GM19025 (cell line): Measurements from ENCODE around the gene KCNMA1.

Source experiments
- ATAC-seq: cut with Tn5 transposase; IDR thresholded peaks from one replicate; pipeline ENCODE4 v1.9.1; 2021; ENCODE audit warnings: mild to moderate bottlenecking, low read depth, moderate library complexity; ENCODE audit not compliant: unreplicated experiment

Gene KCNMA1

GRCh38 chr10:77563638-77564270 is 73.9 kb downstream of the KCNMA1 start:
- ATAC-seq, result no peak

- ATAC-seq, result no peak
Observed at GRCh38 chr10:77562742-77563141, 74.9 kb downstream of the KCNMA1 start.

DNA sequence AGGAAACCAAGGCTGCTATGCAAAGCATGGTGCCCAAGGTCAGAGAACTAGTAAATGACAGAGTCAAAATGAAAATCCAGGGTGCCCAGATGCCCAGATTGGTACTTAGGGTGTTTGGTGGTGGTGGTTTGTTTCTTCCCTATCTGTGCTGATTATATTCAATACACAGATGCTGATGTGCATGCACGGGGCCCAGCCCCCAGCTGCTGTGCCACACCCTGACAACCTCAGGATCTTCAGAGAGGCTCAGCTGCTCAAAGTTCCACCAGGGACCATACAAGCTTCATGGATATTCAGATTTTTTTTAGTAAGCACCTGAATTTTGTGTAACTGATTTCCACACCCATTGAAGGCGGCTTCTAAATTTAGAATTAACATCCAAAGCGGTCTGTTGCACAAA is 75.6 kb downstream of the KCNMA1 start:
- ATAC-seq, result no peak

- no peak for ATAC-seq
Observed at GRCh38 chr10:77560471-77560870, 77.1 kb downstream of the KCNMA1 start.

DNA sequence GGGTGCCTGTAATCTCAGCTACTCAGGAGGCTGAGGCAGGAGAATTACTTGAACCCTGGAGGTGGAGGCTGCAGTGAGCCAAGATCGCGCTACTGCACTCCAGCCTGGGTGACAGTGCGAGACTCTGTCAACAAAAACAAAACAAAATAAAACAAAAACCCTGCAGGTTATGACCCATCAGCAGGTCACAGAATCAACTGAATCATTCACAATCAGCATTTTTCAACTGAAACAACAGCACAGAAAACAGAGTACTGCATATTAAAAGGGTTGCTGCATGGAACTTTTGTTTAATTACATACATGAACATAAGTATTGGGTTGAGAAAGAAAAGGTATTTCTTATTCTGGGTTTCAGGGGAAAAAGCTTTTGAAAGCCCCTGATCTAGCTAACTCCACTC is 77.6 kb downstream of the KCNMA1 start:
- no peak for ATAC-seq

DNA sequence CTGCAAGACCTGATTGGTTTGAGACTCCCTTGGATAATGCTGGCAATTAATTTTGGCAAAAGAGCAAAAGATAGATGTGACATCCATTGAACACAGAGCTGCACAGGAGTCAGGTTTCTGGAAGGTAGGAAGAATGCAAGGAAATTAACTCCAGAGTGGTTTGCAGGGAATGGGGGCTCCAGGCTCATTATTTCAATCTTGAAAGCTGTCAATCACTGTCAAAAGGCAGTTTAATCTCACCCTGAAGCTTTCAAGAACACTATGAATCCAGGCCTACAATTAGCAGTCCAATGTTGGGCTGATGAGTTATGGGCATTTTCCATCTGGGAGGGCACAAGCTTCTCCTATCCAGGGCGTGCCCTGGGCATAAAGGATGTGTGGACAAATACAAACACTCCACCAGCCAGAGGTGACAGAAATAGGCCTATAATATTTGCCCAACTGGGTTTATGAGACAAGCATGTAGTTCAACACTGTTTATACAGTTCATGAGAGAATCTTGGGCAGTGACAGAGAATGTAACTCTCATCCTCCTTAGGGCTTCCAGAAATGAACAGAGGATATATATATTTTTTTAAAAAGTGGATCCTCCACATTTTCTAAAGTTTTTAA is 80.5 kb downstream of the KCNMA1 start:
- ATAC-seq, result no peak

DNA sequence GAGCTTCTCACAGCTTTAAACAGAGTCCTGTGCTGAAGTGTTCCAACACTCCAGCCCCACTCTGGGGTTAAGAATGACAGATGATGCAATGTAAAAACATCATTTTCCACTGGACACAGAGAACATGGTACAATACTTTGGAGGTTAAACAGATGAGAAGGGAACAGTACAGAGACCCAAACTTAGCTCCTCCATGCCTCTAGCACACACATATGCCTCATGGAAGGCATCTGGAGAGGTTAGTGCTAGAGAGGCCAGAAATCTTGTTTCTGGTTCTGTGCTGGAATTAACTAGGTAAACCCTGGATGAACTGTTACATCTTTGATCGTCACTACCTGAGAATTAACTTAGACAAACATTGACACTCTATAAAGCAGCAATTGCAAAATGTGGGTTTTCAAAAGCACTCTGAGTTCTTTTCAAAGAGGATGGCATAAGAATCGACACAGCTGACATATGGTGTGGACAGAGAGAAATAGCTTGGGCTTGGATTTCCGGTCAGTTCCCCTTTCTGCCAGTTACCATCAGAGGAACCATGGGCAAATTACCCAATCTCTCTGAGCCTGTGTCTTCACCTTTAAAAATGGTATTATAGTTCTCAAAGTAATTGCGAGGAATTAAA is 81.9 kb downstream of the KCNMA1 start:
- ATAC-seq, result no peak

DNA sequence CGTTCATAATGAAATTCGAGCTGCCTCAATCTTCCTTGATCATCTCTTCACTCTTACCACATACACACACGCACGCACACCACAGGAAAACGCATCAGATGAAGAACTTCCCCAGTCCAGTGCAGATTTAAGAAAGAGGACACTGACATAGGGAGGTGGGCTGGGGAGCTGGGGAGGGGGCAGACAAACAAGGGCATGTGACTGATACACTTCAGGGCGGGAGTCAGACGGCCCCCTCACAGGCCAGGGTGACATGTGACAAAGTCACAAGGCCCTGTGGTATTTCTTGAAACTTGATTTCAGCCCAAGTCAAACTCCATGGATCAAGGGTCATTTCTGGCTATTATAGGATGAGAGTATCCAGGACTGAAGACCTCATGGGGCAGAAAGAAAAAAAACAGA is 82.6 kb downstream of the KCNMA1 start:
- ATAC-seq, result no peak

GRCh38 chr10:77553966-77554365 is 83.6 kb downstream of the KCNMA1 start:
- no peak for ATAC-seq

- no peak for ATAC-seq
Observed at GRCh38 chr10:77553311-77553710, 84.3 kb downstream of the KCNMA1 start.

GRCh38 chr10:77552252-77552651 is 85.4 kb downstream of the KCNMA1 start:
- no peak for ATAC-seq

- no peak for ATAC-seq
Observed at GRCh38 chr10:77550378-77550777, 87.2 kb downstream of the KCNMA1 start.

- ATAC-seq, result no peak
Observed at GRCh38 chr10:77548671-77549070, 88.9 kb downstream of the KCNMA1 start.

GRCh38 chr10:77548157-77548556 is 89.5 kb downstream of the KCNMA1 start:
- no peak for ATAC-seq

DNA sequence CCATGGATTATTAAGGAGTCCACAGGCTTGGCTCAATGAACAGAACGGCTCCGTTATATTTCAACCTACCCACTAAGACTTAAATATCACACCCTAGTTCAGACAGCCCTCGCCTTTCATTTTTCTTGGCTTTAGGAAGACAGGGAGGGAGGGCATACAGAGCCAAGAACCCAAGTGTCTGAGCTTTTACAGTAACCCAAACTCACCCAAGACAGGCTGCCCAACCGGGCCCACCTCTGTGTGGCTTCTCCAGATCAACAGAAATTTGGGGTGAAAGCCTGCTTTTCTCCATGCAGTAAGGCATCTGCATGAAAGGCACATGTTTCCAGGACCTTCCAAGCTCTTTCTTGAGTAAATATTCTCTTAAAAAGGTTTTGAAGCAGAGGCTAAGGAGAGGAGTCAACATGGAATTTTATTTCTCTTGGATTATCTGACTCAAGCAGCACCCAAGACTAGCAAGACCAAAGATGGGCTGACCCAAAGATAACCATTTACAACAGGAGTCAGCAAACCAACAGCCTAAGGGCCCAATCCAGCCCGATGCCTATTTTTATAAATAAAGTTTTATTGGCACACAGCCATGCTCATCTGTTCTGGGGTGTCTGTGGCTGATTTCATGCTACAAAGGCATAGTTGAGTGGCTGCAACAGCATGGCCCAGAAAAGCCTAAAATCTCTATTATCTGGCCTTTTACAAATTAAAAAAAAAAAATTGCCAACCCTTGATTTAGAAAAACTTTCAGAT is 90.1 kb downstream of the KCNMA1 start:
- ATAC-seq, result no peak

- ATAC-seq, result no peak
Observed at GRCh38 chr10:77546042-77546441, 91.6 kb downstream of the KCNMA1 start.

GRCh38 chr10:77545585-77545984 is 92.0 kb downstream of the KCNMA1 start:
- no peak for ATAC-seq

DNA sequence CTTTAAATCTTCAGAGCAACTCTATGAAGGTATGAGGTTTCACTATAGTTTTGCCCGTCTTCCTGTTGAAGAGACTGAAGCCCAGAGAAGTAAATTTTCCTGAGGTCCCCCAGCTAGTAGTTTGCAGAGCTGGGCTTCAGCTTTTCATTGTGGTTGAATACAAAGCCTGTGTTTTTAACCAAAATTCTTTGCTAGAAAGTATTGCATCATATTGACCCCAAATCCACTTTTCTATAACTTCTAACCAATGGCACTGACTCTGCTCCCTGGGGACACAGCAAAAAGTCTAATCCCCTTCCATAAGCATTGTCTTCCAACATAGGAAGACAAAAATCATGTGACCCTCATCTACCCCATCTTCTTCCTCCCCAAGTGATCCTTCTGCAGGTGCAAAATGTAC is 93.0 kb downstream of the KCNMA1 start:
- no peak for ATAC-seq

DNA sequence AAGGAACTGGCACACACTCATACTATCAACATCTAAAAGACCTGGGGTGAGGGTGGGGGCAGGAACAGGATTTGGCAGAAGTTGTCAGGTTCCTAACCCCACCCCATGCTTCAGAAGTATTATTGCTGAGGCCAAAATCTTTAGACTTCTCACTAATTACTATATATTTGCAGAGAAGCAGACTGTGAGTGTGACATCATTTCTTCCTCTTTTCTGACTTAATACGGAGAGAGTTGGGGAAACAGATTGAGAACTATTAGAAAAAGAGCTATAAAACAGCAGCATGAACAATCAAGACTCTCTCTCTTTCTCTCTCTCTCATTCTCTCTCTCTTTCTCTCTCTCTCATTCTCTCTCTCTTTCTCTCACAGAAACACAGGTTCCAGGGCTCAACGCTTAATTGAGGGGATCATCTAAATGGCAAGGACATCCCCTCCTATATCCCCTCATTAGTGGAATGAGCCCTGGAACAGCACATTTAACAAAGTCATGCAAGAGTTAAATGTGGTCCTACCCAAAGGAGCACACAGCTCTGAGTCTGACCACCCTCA is 94.8 kb downstream of the KCNMA1 start:
- ATAC-seq, result no peak

- no peak for ATAC-seq
Observed at GRCh38 chr10:77541944-77542343, 95.7 kb downstream of the KCNMA1 start.

DNA sequence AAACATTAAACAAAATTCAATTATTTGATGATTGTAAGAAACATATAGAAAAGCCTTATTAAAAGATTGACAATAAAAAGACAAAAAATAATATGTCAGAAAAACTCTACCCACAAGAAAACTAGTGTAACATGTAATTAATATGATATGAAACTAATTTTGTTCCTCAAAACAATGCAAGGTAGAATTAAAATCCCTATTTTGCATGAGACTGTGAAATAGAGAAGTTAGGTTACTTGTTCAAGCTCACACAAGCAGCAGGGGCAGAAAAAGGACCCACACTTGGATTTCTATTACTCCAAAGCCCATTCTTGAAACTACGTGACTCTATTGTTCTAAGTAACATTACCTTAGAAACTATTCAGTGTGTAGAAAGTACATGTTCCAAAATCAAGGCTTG is 96.4 kb downstream of the KCNMA1 start:
- no peak for ATAC-seq
